Right cardiac atrium (tissue), 5 donors: ENCODE data around the gene BAHCC1. TPM values are rescaled to one million over a fixed set of nuclear protein-coding genes. Genes with fewer than 3 reads are reported as not detected.

Source experiments
- ATAC-seq, 2 donors: fragments of 200-7000 bp; cut with Tn5 transposase; one replicate each; pipeline versions ENCODE4 v1.8.0 to v1.9.1; 2020; ENCODE audit warnings: moderate library complexity in 2 of 2, mild to moderate bottlenecking in 1 of 2
- DNase-seq, 3 donors: peaks; one replicate each; pipeline ENCODE4 v3.0.0-alpha.2; 2020
- H3K27ac ChIP-seq: one replicate; pipeline ENCODE4 v1.5.1; 2013; ENCODE audit warnings: mild to moderate bottlenecking, low read length, control low read depth, moderate library complexity
- H3K27me3 ChIP-seq: one replicate; pipeline ENCODE4 v1.6.1; 2013; ENCODE audit not compliant: control insufficient read depth, insufficient read depth
- H3K4me1 ChIP-seq: one replicate; pipeline ENCODE4 v1.6.1; 2013; ENCODE audit warnings: low read length; ENCODE audit not compliant: control insufficient read depth, insufficient read depth
- H3K4me3 ChIP-seq: one replicate; pipeline ENCODE4 v1.5.1; 2013; ENCODE audit warnings: low read length, control low read depth
- H3K9me3 ChIP-seq: one replicate; pipeline ENCODE4 v1.6.1; 2013; ENCODE audit warnings: low read length; ENCODE audit not compliant: control insufficient read depth
- WGBS: extraction: QIAGEN DNeasy Blood & Tissue Kit; methylation state at CpG from one replicate; pipeline ENCODE4 v1.1.7; 2013; 5-methylcytosine and 5-hydroxymethylcytosine counted together
- intact Hi-C, 4 donors: fragments of 100-400 bp; cut with DNase I; formaldehyde crosslinking; loops; one replicate each; pipeline versions ENCODE4 v1.11.0 to v1.14.0; 2022 to 2023
- polyA plus RNA-seq: library from polyadenylated mRNA; stranded (reverse); fragments of 200-250 nt; gene quantifications from one replicate; pipeline ENCODE4 v1.2.3, GENCODE V29; 2013
- total RNA-seq, 4 donors: library from RNA; stranded (reverse); fragmentation: NEBNext Ultra II Directional; extraction: Animal tissue kit (Norgen Biotek cat#: 25700); gene quantifications; one replicate each; pipeline ENCODE4 v1.2.1, GENCODE V29; 2021
- donor health status: healthy with polysubstance abuse.
- donor health status: DM: no; HTN: yes; CAD: no.
- donor health status: DM: no; HTN: no; CAD: no.
- donor health status: DM: no; HTN: yes; CAD: no; lungs with severe emphysema.
- donor health status: DM: yes; HTN: yes; CAD: no.

The BAHCC1 gene
- total and polyA plus RNA-seq, 5 donors = 8.3 to 12.8 (median 8.7) TPM

- ATAC-seq (no peak), DNase-seq (no peak)
- Histone ChIP-seq H3K27ac (no peak overlapping the region), H3K4me3 (no peak overlapping the region), H3K4me1 (peaks cover 2% of the 10 kb centered on the region), H3K27me3 (no peaks in the 10 kb centered on the region), H3K9me3 (no peaks in the 10 kb centered on the region)
- 87% methylated on average over 23 of the region's 23 CpGs for WGBS
- intact Hi-C loops = loop anchor here in 1 of 4 donors (5.0 kb wide), 1 partner anchor 34 kb away; no protein-coding TSS in a partner anchor
These were observed 42.9 kb downstream of the BAHCC1 start for GRCh38 chr17:81438007-81438659.

- ATAC-seq = no peak
- peaks cover 2% of the 10 kb centered on the region for H3K4me1 ChIP-seq
- no peak for DNase-seq
- H3K27ac ChIP-seq = no peak overlapping the region
- WGBS = 68% methylated on average over 10 of the region's 10 CpGs
- intact Hi-C loops = loop anchor here in 1 of 4 donors (5.0 kb wide), 1 partner anchor 34 kb away; no protein-coding TSS in a partner anchor
- H3K9me3 ChIP-seq = no peaks in the 10 kb centered on the region
- no peak overlapping the region for H3K4me3 ChIP-seq
- no peaks in the 10 kb centered on the region for H3K27me3 ChIP-seq
These were observed 43.4 kb downstream of the BAHCC1 start for GRCh38 chr17:81438688-81439087.

- ATAC-seq (no peak), DNase-seq (no peak)
- Histone ChIP-seq H3K4me3 (no peak overlapping the region), H3K27ac (no peak overlapping the region), H3K9me3 (no peaks in the 10 kb centered on the region), H3K4me1 (peaks cover 2% of the 10 kb centered on the region), H3K27me3 (no peaks in the 10 kb centered on the region)
- WGBS = 89% methylated on average over 14 of the region's 14 CpGs
- intact Hi-C loops = no loop called here
These were observed 44.8 kb downstream of the BAHCC1 start for GRCh38 chr17:81440051-81440471.

- DNase-seq (no peak), ATAC-seq (no peak)
- Histone ChIP-seq H3K9me3 (no peaks in the 10 kb centered on the region), H3K27me3 (no peaks in the 10 kb centered on the region), H3K4me1 (peaks cover 2% of the 10 kb centered on the region), H3K27ac (no peak overlapping the region), H3K4me3 (no peak overlapping the region)
- intact Hi-C loops = no loop called here
- WGBS = 79% methylated on average over 24 of the region's 24 CpGs
These were observed 45.4 kb downstream of the BAHCC1 start for GRCh38 chr17:81440511-81441244.

- no peaks in the 10 kb centered on the region for H3K27me3 ChIP-seq
- no peaks in the 10 kb centered on the region for H3K4me1 ChIP-seq
- ATAC-seq (no peak), DNase-seq (no peak)
- H3K9me3 ChIP-seq = no peaks in the 10 kb centered on the region
- WGBS = 95% methylated on average over 17 of the region's 17 CpGs
- intact Hi-C loops = no loop called here
- H3K27ac ChIP-seq = no peak overlapping the region
- no peak overlapping the region for H3K4me3 ChIP-seq
These were observed 47.5 kb downstream of the BAHCC1 start for GRCh38 chr17:81442791-81443190.

- intact Hi-C loops = no loop called here
- Histone ChIP-seq H3K4me1 (no peaks in the 10 kb centered on the region), H3K9me3 (no peaks in the 10 kb centered on the region), H3K27me3 (no peaks in the 10 kb centered on the region), H3K4me3 (no peak overlapping the region), H3K27ac (no peak overlapping the region)
- DNase-seq (no peak), ATAC-seq (no peak)
- 93% methylated on average over 20 of the region's 20 CpGs for WGBS
These were observed 48.0 kb downstream of the BAHCC1 start for GRCh38 chr17:81443269-81443668.

- ATAC-seq (no peak), DNase-seq (no peak)
- Histone ChIP-seq H3K27me3 (no peaks in the 10 kb centered on the region), H3K9me3 (no peaks in the 10 kb centered on the region), H3K4me3 (no peak overlapping the region), H3K27ac (no peak overlapping the region), H3K4me1 (no peaks in the 10 kb centered on the region)
- WGBS = 91% methylated on average over 27 of the region's 27 CpGs
- intact Hi-C loops = no loop called here
These were observed 49.5 kb downstream of the BAHCC1 start for GRCh38 chr17:81444610-81445339.

- H3K27me3 ChIP-seq = no peaks in the 10 kb centered on the region
- DNase-seq (no peak), ATAC-seq (no peak)
- 89% methylated on average over 30 of the region's 30 CpGs for WGBS
- no peaks in the 10 kb centered on the region for H3K9me3 ChIP-seq
- H3K4me3 ChIP-seq = no peak overlapping the region
- H3K4me1 ChIP-seq = no peaks in the 10 kb centered on the region
- intact Hi-C loops = no loop called here
- no peak overlapping the region for H3K27ac ChIP-seq
These were observed 50.6 kb downstream of the BAHCC1 start for GRCh38 chr17:81445642-81446503.

- 95% methylated on average over 25 of the region's 25 CpGs for WGBS
- no peaks in the 10 kb centered on the region for H3K4me1 ChIP-seq
- intact Hi-C loops = no loop called here
- no peaks in the 10 kb centered on the region for H3K27me3 ChIP-seq
- DNase-seq (no peak), ATAC-seq (no peak)
- H3K4me3 ChIP-seq = no peak overlapping the region
- H3K27ac ChIP-seq = no peak overlapping the region
- H3K9me3 ChIP-seq = no peaks in the 10 kb centered on the region
These were observed 52.2 kb downstream of the BAHCC1 start for GRCh38 chr17:81447331-81447933.

GRCh38 chr17:81448442-81448841, 53.2 kb downstream of the BAHCC1 start:
- no peak overlapping the region for H3K27ac ChIP-seq
- intact Hi-C loops = no loop called here
- H3K4me3 ChIP-seq = no peak overlapping the region
- no peak for ATAC-seq
- H3K9me3 ChIP-seq = no peaks in the 10 kb centered on the region
- H3K27me3 ChIP-seq = no peaks in the 10 kb centered on the region
- no peaks in the 10 kb centered on the region for H3K4me1 ChIP-seq
- 94% methylated on average over 25 of the region's 25 CpGs for WGBS
- no peak for DNase-seq
